Left ventricle myocardium superior (tissue), 1 donor: ENCODE measurements around the gene SEC14L6. TPM values are rescaled to one million over a fixed set of nuclear protein-coding genes. Genes with fewer than 3 reads are reported as not detected.

ENCODE experiments used
- ATAC-seq: fragments of 200-7000 bp; cut with Tn5 transposase; one replicate; pipeline ENCODE4 v1.9.1; 2020; ENCODE audit warnings: mild to moderate bottlenecking, moderate library complexity
- DNase-seq: peaks from one replicate; pipeline ENCODE4 v3.0.0-alpha.2; 2020
- intact Hi-C: fragments of 100-400 bp; cut with micrococcal nuclease; formaldehyde crosslinking; loops from one replicate; pipeline ENCODE4 v1.11.0; 2022
- total RNA-seq: library from RNA; stranded (reverse); fragmentation: NEBNext Ultra II Directional; extraction: Animal tissue kit (Norgen Biotek cat#: 25700); gene quantifications from one replicate; pipeline ENCODE4 v1.2.1, GENCODE V29; 2021
- donor health status: DM: no; HTN: yes; CAD: no; lungs with severe emphysema.

The SEC14L6 gene
- total RNA-seq, 1 donor from 2014 or later, result not detected

GRCh38 chr22:30474121-30474520 lies 72.4 kb downstream of the SEC14L6 start:
- no peak for DNase-seq
- intact Hi-C loops, result no loop called here
- ATAC-seq, result no peak

- intact Hi-C loops, result no loop called here
- DNase-seq, result no peak
- ATAC-seq, result no peak
These were observed 73.4 kb downstream of the SEC14L6 start for GRCh38 chr22:30472994-30473720.

Other genes with a start within 250 kb of the SEC14L6 start
- gene TBC1D10A, start 219.8 kb downstream of the SEC14L6 start, total RNA-seq, result 6.2 TPM
- gene SF3A1, start 189.8 kb downstream of the SEC14L6 start, total RNA-seq, result 104 TPM
- gene CCDC157, start 189.7 kb downstream of the SEC14L6 start, total RNA-seq, result 0.37 TPM
- 5.4 TPM for gene RNF215, start 159.3 kb downstream of the SEC14L6 start, total RNA-seq
- 0.82 TPM for gene SEC14L2, start 149.7 kb downstream of the SEC14L6 start, total RNA-seq
- 16.3 TPM for gene MTFP1, start 121.0 kb downstream of the SEC14L6 start, total RNA-seq
- gene SEC14L3, start 74.7 kb downstream of the SEC14L6 start, total RNA-seq, result not detected
- gene SEC14L4, start 41.0 kb downstream of the SEC14L6 start, total RNA-seq, result not detected
- gene GAL3ST1, start 27.9 kb upstream of the SEC14L6 start, total RNA-seq, result 0.57 TPM
- 21.6 TPM for gene PES1, start 45.2 kb upstream of the SEC14L6 start, total RNA-seq
- gene TCN2, start 60.4 kb upstream of the SEC14L6 start, total RNA-seq, result 14.6 TPM
- 3.1 TPM for gene SLC35E4, start 89.0 kb upstream of the SEC14L6 start, total RNA-seq
- 2.5 TPM for gene DUSP18, start 121.1 kb upstream of the SEC14L6 start, total RNA-seq
- gene OSBP2, start 148.1 kb upstream of the SEC14L6 start, total RNA-seq, result 16.0 TPM